ENCODE data around the gene WIPF3. TPM values are rescaled to one million over a fixed set of nuclear protein-coding genes. Genes with fewer than 3 reads are reported as not detected.

WIPF3 gene
- total RNA-seq, 1 donor from 2014 or later = not detected

DNA sequence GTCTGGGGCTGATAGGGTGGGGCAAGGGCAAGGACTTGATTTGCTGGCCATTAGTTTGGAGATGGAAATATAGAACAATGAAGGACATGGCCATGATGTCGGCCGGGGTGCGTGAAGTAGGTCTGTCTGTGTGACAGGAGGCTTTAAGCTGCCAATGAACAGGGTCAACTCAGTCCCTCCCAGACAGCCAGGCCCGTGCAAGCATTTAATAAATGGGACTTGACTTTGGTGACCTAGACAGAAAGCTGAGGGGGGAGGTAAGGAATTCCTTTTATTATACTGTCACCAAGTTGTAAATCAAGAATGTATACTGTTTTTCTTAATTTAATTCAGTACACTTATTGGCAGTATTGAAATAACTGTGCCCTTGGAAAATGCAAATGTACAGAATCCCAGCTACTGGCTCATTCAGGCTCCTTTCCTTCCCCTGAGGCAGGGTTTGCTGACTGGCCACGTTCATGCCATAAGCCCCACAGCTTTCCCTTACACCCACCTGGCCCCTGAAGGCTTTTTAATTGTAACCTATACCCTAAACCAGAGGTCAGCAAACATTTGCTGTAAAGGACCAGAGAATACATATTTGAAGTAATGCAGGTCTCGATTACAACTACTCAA is 87.2 kb downstream of the WIPF3 start:
- peak; percentile 23 for DNase-seq (ENCODE audit: extremely low spot score, unreplicated experiment)
- H3K36me3 Mint-ChIP-seq (ENCODE audit: unreplicated experiment) = no peaks in the 10 kb centered on the region
- no peak overlapping the region for H3K27ac Mint-ChIP-seq (ENCODE audit: unreplicated experiment)

DNA sequence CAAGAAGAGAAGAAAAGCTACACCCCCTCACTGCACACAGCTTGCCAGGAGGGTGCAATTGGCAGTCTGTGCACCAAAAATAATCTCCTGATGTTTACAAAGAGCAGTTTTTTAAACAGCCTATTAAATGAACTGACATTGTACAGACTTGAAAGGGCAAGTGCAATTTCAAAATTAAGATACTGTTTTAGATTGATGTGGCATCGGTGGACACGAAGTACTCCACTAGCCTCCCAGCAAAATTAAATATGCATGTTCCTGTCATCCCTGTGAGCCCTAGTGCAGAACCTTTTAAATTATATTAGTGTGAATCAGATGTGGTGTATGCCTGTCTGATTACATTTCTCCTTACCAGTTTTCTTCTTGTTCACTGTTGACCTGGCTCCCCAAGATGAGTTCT is 87.9 kb downstream of the WIPF3 start:
- Mint-ChIP-seq H3K9me3 (ENCODE audit: unreplicated experiment) (peaks cover 18% of the 10 kb centered on the region), H3K36me3 (ENCODE audit: unreplicated experiment) (no peaks in the 10 kb centered on the region), H3K4me1 (ENCODE audit: unreplicated experiment) (no peaks in the 10 kb centered on the region), H3K4me3 (ENCODE audit: unreplicated experiment) (no peak overlapping the region), H3K27ac (ENCODE audit: unreplicated experiment) (no peak overlapping the region), H3K27me3 (ENCODE audit: unreplicated experiment) (peaks cover 9% of the 10 kb centered on the region)
- no peak for DNase-seq (ENCODE audit: extremely low spot score, unreplicated experiment)
- TF ChIP-seq, protein P1, sequence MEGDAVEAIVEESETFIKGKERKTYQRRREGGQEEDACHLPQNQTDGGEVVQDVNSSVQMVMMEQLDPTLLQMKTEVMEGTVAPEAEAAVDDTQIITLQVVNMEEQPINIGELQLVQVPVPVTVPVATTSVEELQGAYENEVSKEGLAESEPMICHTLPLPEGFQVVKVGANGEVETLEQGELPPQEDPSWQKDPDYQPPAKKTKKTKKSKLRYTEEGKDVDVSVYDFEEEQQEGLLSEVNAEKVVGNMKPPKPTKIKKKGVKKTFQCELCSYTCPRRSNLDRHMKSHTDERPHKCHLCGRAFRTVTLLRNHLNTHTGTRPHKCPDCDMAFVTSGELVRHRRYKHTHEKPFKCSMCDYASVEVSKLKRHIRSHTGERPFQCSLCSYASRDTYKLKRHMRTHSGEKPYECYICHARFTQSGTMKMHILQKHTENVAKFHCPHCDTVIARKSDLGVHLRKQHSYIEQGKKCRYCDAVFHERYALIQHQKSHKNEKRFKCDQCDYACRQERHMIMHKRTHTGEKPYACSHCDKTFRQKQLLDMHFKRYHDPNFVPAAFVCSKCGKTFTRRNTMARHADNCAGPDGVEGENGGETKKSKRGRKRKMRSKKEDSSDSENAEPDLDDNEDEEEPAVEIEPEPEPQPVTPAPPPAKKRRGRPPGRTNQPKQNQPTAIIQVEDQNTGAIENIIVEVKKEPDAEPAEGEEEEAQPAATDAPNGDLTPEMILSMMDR (IDR thresholded peaks at IDR 0.05) = no peak

More for the DNA sequence above, 87.2 kb downstream of the WIPF3 start:
- TF ChIP-seq, protein P1 (IDR thresholded peaks at IDR 0.05) = no peak
- Mint-ChIP-seq H3K9me3 (ENCODE audit: unreplicated experiment) (peaks cover 17% of the 10 kb centered on the region), H3K4me1 (ENCODE audit: unreplicated experiment) (no peaks in the 10 kb centered on the region), H3K27me3 (ENCODE audit: unreplicated experiment) (peaks cover 9% of the 10 kb centered on the region), H3K4me3 (ENCODE audit: unreplicated experiment) (no peak overlapping the region)

DNA sequence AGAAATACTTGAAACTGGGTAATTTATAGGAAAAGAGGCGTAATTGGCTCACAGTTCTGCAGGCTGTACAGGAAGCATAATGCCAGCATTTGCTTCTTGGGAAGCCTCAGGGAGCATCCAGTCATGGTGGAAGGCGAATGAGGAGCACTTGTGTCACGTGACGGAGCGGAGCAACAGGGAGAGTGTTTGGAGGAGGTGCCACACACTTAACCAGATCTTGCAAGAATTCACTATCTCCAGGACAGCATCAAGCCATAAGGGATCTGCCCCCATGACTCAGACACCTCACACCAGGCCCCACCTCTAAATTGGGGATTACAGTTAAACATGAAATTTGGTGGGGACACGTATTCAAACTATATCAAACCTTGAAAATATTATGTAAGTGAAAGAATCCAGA is 89.3 kb downstream of the WIPF3 start:
- Mint-ChIP-seq H3K36me3 (ENCODE audit: unreplicated experiment) (no peaks in the 10 kb centered on the region), H3K27ac (ENCODE audit: unreplicated experiment) (no peak overlapping the region), H3K4me3 (ENCODE audit: unreplicated experiment) (no peak overlapping the region), H3K9me3 (ENCODE audit: unreplicated experiment) (peaks cover 18% of the 10 kb centered on the region), H3K4me1 (ENCODE audit: unreplicated experiment) (no peaks in the 10 kb centered on the region), H3K27me3 (ENCODE audit: unreplicated experiment) (peaks cover 9% of the 10 kb centered on the region)
- TF ChIP-seq, protein P1 (IDR thresholded peaks at IDR 0.05) = no peak
- no peak for DNase-seq (ENCODE audit: extremely low spot score, unreplicated experiment)

DNA sequence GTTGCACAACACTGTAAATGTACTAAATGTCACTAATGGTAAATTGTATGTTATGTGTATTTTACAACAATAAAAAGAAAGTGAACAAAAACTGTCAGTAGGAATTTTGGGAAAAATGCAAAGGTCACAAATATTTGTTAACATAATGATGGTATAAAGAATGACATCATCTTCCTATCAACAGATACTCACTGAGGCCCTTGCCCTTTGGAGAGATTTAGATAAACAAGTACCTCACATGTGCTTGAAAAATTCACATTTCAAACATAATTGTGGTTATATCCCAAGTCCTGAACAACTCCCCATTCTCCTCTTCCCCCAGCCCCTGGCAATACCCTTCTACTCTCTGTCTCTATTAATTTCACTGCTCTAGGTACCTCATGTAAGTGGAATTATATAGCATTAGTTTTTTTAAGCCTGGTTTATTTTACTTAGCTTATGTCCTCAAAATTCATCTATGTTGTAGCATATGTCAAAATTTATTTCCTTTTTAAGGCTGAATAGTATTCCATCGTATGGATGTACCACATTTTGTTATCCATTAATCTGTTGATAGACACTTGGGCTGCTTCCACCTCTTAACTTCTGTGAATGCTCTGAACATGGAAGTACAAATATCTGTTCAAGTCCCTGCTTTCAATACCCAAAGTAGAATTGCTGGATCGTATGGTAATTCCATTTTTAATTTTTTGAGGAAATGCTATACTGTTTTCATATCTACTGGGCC is 90.5 kb downstream of the WIPF3 start:
- Mint-ChIP-seq H3K4me1 (ENCODE audit: unreplicated experiment) (no peaks in the 10 kb centered on the region), H3K4me3 (ENCODE audit: unreplicated experiment) (no peak overlapping the region), H3K27ac (ENCODE audit: unreplicated experiment) (no peak overlapping the region), H3K9me3 (ENCODE audit: unreplicated experiment) (peaks cover 18% of the 10 kb centered on the region), H3K36me3 (ENCODE audit: unreplicated experiment) (no peaks in the 10 kb centered on the region), H3K27me3 (ENCODE audit: unreplicated experiment) (peaks cover 6% of the 10 kb centered on the region)
- TF ChIP-seq, protein P1 (IDR thresholded peaks at IDR 0.05) = no peak
- DNase-seq (ENCODE audit: extremely low spot score, unreplicated experiment) = no peak

DNA sequence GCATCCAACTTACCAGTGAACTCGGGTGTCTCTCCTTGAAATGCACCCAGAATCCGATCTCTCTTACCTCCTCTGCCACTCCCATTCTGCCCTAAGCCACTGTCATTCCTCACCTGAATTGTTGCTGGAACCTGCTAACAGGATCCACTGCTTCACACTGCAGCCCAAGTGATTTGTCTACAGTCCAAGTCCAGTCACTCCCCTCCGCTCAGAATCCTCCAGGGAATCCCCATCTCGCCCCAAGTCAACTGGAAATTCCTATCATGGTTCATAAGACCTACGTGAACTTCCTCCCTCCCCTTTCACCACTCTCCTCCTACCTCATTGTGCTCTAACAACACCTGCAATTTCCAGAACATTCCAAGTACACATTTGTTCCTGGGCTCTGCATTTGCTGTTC is 92.0 kb downstream of the WIPF3 start:
- Mint-ChIP-seq H3K9me3 (ENCODE audit: unreplicated experiment) (peaks cover 18% of the 10 kb centered on the region), H3K27me3 (ENCODE audit: unreplicated experiment) (peaks cover 6% of the 10 kb centered on the region), H3K4me1 (ENCODE audit: unreplicated experiment) (no peaks in the 10 kb centered on the region), H3K27ac (ENCODE audit: unreplicated experiment) (no peak overlapping the region), H3K36me3 (ENCODE audit: unreplicated experiment) (peaks cover under 1% of the 10 kb centered on the region), H3K4me3 (ENCODE audit: unreplicated experiment) (no peak overlapping the region)
- TF ChIP-seq, protein P1 (IDR thresholded peaks at IDR 0.05) = no peak
- no peak for DNase-seq (ENCODE audit: extremely low spot score, unreplicated experiment)
